Stimulated activated naive CD8-positive, alpha-beta T cell treated with anti-CD3 and anti-CD28 coated beads, Interleukin-15, amount 100 ng/mL, for 72 hours (primary cell): Measurements from ENCODE around the gene KIR3DL3.
"Not testable (repeated sequence)": the region's sequence is repeated elsewhere in the genome, so short reads cannot be mapped to it uniquely, and the experiment has no call there.

Source experiments
- ATAC-seq: fragments of 150-1000 bp; cut with Tn5 transposase; 2 replicates; pipeline ENCODE4 v1.10.0; 2021; ENCODE audit warnings: mild to moderate bottlenecking, moderate library complexity
- DNase-seq, 2 donors: peaks; one replicate each; pipeline ENCODE4 v3.0.0; 2021 to 2022
- H3K27ac Mint-ChIP-seq, 2 donors: one replicate each; pipeline ENCODE4 v1.8.0; 2022; ENCODE audit warnings: mild to moderate bottlenecking in 2 of 2, mixed read lengths in 2 of 2, moderate library complexity in 2 of 2
- H3K27me3 Mint-ChIP-seq: one replicate; pipeline ENCODE4 v1.8.0; 2022; ENCODE audit warnings: mixed read lengths
- H3K4me1 Mint-ChIP-seq: one replicate; pipeline ENCODE4 v1.8.0; 2022; ENCODE audit warnings: mild to moderate bottlenecking, mixed read lengths
- H3K4me3 Mint-ChIP-seq, 2 donors: one replicate each; pipeline ENCODE4 v1.8.0; 2022; ENCODE audit warnings: mild to moderate bottlenecking in 2 of 2, mixed read lengths in 2 of 2, moderate library complexity in 1 of 2
- H3K9me3 Mint-ChIP-seq, 2 donors: one replicate each; pipeline ENCODE4 v1.8.0; 2022; ENCODE audit warnings: mixed read lengths in 2 of 2

Gene KIR3DL3

GRCh38 chr19:54709956-54710355 lies 14.3 kb upstream of the KIR3DL3 start:
- peaks cover 20% of the 10 kb centered on the region for H3K27me3 Mint-ChIP-seq
- not testable (repeated sequence) for H3K9me3 Mint-ChIP-seq, ATAC-seq, DNase-seq, H3K27ac Mint-ChIP-seq
- H3K4me1 Mint-ChIP-seq, result peaks cover 26% of the 10 kb centered on the region
- H3K4me3 Mint-ChIP-seq, result peak overlapping the region in 1 of 2 donors; percentile 38

- ATAC-seq (no peak), DNase-seq (no peak)
- Mint-ChIP-seq H3K27ac (no peak overlapping the region), H3K4me3 (no peak overlapping the region), H3K4me1 (no peaks in the 10 kb centered on the region), H3K27me3 (peaks cover 16% of the 10 kb centered on the region), H3K9me3 (peaks cover 12 to 39% of the 10 kb centered on the region in 2 donors)
Observed at GRCh38 chr19:54724644-54725043, 402 bp downstream of the KIR3DL3 start.

- Mint-ChIP-seq H3K4me3 (no peak overlapping the region), H3K4me1 (no peaks in the 10 kb centered on the region), H3K27ac (no peak overlapping the region), H3K9me3 (peaks cover 8 to 32% of the 10 kb centered on the region in 2 donors), H3K27me3 (peaks cover 16% of the 10 kb centered on the region)
- no peak for DNase-seq
- ATAC-seq, result no peak
Observed at GRCh38 chr19:54725321-54725720, 1.1 kb downstream of the KIR3DL3 start.

GRCh38 chr19:54727562-54727961 lies 3.3 kb downstream of the KIR3DL3 start:
- no peaks in the 10 kb centered on the region for H3K4me1 Mint-ChIP-seq
- no peak overlapping the region for H3K27ac Mint-ChIP-seq
- no peak overlapping the region for H3K4me3 Mint-ChIP-seq
- ATAC-seq (no peak), DNase-seq (no peak)
- H3K27me3 Mint-ChIP-seq, result peaks cover 24% of the 10 kb centered on the region
- H3K9me3 Mint-ChIP-seq, result peaks cover 9 to 29% of the 10 kb centered on the region in 2 donors

- Mint-ChIP-seq H3K4me1 (no peaks in the 10 kb centered on the region), H3K4me3 (no peak overlapping the region), H3K27me3 (peaks cover 24% of the 10 kb centered on the region), H3K9me3 (peaks cover 9 to 32% of the 10 kb centered on the region in 2 donors), H3K27ac (no peak overlapping the region)
- DNase-seq (no peak), ATAC-seq (no peak)
Observed at GRCh38 chr19:54728167-54728566, 3.9 kb downstream of the KIR3DL3 start.

- Mint-ChIP-seq H3K4me3 (no peak overlapping the region), H3K27me3 (peaks cover 24% of the 10 kb centered on the region), H3K9me3 (peaks cover 6 to 39% of the 10 kb centered on the region in 2 donors), H3K27ac (no peak overlapping the region), H3K4me1 (no peaks in the 10 kb centered on the region)
- DNase-seq, result no peak
- ATAC-seq, result no peak
Observed at GRCh38 chr19:54729416-54730188, 5.4 kb downstream of the KIR3DL3 start.

- Mint-ChIP-seq H3K4me3 (no peak overlapping the region), H3K4me1 (no peaks in the 10 kb centered on the region), H3K9me3 (peaks cover 6 to 30% of the 10 kb centered on the region in 2 donors), H3K27ac (no peak overlapping the region), H3K27me3 (peaks cover 22% of the 10 kb centered on the region)
- no peak for ATAC-seq
- no peak for DNase-seq
Observed at GRCh38 chr19:54731191-54731590, 6.9 kb downstream of the KIR3DL3 start.

GRCh38 chr19:54738306-54738705 lies 14.1 kb downstream of the KIR3DL3 start, which contains the start of gene KIR2DL3:
Gene KIR2DL3, plus strand, starts transcription at chr19:54738513. Its CDS starts 33 bp downstream, at chr19:54738546.
- Mint-ChIP-seq H3K9me3 (peaks cover 0 to 11% of the 10 kb centered on the region in 2 donors), H3K27ac (peak within 1 kb of the TSS in 1 of 2 donors; percentile 37)
- DNase-seq, ATAC-seq, H3K27me3 Mint-ChIP-seq, H3K4me3 Mint-ChIP-seq, H3K4me1 Mint-ChIP-seq: not testable (repeated sequence)

- H3K9me3 Mint-ChIP-seq, result peaks cover 0 to 9% of the 10 kb centered on the region in 2 donors
- H3K27ac Mint-ChIP-seq, result peak overlapping the region in 1 of 2 donors; percentile 10
- H3K27me3 Mint-ChIP-seq, result no peaks in the 10 kb centered on the region
- ATAC-seq (no peak), DNase-seq (no peak)
- H3K4me1 Mint-ChIP-seq, result no peaks in the 10 kb centered on the region
- no peak overlapping the region for H3K4me3 Mint-ChIP-seq
Observed at GRCh38 chr19:54738715-54739114, 14.5 kb downstream of the KIR3DL3 start.

- Mint-ChIP-seq H3K27me3 (no peaks in the 10 kb centered on the region), H3K27ac (no peak overlapping the region), H3K4me3 (no peak overlapping the region), H3K4me1 (no peaks in the 10 kb centered on the region), H3K9me3 (no peaks in the 10 kb centered on the region)
- DNase-seq (no peak), ATAC-seq (no peak)
Observed at GRCh38 chr19:54739587-54740497, 15.6 kb downstream of the KIR3DL3 start.

GRCh38 chr19:54741950-54742349 lies 17.7 kb downstream of the KIR3DL3 start:
- H3K27ac Mint-ChIP-seq, H3K27me3 Mint-ChIP-seq, ATAC-seq, DNase-seq, H3K4me3 Mint-ChIP-seq, H3K4me1 Mint-ChIP-seq, H3K9me3 Mint-ChIP-seq: not testable (repeated sequence)

GRCh38 chr19:54744080-54744479 lies 19.8 kb downstream of the KIR3DL3 start:
- H3K4me3 Mint-ChIP-seq, DNase-seq, H3K9me3 Mint-ChIP-seq, ATAC-seq, H3K4me1 Mint-ChIP-seq, H3K27ac Mint-ChIP-seq: not testable (repeated sequence)
- H3K27me3 Mint-ChIP-seq, result peaks cover 12% of the 10 kb centered on the region

GRCh38 chr19:54747614-54748322 lies 23.5 kb downstream of the KIR3DL3 start:
- H3K27me3 Mint-ChIP-seq, result peaks cover 22% of the 10 kb centered on the region
- H3K4me3 Mint-ChIP-seq, DNase-seq, H3K27ac Mint-ChIP-seq, ATAC-seq, H3K9me3 Mint-ChIP-seq, H3K4me1 Mint-ChIP-seq: not testable (repeated sequence)

- not testable (repeated sequence) for H3K4me3 Mint-ChIP-seq, ATAC-seq, H3K27ac Mint-ChIP-seq, H3K4me1 Mint-ChIP-seq, DNase-seq, H3K9me3 Mint-ChIP-seq
- peaks cover 25% of the 10 kb centered on the region for H3K27me3 Mint-ChIP-seq
Observed at GRCh38 chr19:54750276-54750675, 26.0 kb downstream of the KIR3DL3 start.
